Measurements from ENCODE around the gene SPATA32. TPM values are rescaled to one million over a fixed set of nuclear protein-coding genes. Genes with fewer than 3 reads are reported as not detected.
A peak's percentile ranks its signal among the peaks of the same experiment; 100 is the strongest.

The SPATA32 gene
- total RNA-seq, 1 donor: not detected

DNA sequence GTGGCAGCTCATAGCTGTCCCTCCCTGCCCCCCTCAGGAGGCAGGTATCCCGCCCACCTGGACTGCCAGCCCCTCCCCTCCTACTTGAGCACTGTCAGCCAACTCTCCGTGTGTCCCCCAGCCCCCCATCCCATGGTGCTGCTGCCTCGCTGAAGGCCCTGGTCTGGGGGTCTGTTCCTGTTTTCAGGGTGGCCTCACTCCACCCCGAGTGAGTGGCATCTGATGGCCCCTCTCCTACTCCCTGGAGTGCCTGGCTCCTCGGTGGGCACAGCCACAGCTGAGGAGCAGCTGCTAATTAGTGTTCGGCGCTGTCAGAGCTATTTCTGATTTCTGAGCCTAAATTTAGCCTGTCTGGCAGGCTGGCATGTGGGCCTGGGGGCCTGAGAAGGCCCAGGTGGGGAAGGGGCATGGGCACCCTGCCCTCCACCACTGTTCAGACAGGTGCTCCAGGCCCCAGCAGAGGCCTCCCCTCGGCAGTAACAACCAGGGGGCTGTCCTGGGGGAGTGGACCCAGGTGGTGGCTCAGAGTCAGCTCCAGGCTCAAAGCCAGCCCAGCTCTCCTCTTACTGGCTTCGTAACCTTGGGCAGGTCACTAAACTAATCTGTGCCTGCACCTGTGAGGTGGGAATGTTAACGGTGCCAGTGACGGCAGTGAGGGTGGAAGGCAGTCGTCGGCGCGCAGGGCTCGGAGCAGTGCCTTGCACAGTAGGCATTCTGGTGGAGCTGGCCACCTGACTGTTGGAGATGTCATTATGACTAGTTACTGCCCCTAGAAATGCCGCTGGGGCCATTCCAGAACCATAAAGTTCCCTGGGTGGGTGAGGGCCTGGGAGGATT lies 33.8 kb downstream of the SPATA32 start:
- peak; percentile 70 for DNase-seq (ENCODE audit: insufficient read length, low spot score, missing footprints)
- Histone ChIP-seq H4K20me1 (ENCODE audit: insufficient read depth, low read length) (no peaks in the 10 kb centered on the region), H3K9me3 (ENCODE audit: low read depth, low read length) (no peaks in the 10 kb centered on the region), H3K4me1 (ENCODE audit: insufficient read depth, low read length) (peaks cover 45% of the 10 kb centered on the region), H3K27me3 (ENCODE audit: insufficient read depth, low read length) (peaks cover 6% of the 10 kb centered on the region), H2AFZ (ENCODE audit: low read length) (peak overlapping the region; percentile 41), H3K4me3 (ENCODE audit: insufficient read depth, low read length) (peak overlapping the region; percentile 0), H3K27ac (ENCODE audit: low read depth, low read length) (peak overlapping the region; percentile 61), H3K36me3 (ENCODE audit: insufficient read depth, low read length) (no peaks in the 10 kb centered on the region), H3K79me2 (ENCODE audit: insufficient read depth, low read length) (no peaks in the 10 kb centered on the region), H3K4me2 (ENCODE audit: insufficient read depth, low read length) (peak overlapping the region; percentile 50)
- TF ChIP-seq, protein P1, sequence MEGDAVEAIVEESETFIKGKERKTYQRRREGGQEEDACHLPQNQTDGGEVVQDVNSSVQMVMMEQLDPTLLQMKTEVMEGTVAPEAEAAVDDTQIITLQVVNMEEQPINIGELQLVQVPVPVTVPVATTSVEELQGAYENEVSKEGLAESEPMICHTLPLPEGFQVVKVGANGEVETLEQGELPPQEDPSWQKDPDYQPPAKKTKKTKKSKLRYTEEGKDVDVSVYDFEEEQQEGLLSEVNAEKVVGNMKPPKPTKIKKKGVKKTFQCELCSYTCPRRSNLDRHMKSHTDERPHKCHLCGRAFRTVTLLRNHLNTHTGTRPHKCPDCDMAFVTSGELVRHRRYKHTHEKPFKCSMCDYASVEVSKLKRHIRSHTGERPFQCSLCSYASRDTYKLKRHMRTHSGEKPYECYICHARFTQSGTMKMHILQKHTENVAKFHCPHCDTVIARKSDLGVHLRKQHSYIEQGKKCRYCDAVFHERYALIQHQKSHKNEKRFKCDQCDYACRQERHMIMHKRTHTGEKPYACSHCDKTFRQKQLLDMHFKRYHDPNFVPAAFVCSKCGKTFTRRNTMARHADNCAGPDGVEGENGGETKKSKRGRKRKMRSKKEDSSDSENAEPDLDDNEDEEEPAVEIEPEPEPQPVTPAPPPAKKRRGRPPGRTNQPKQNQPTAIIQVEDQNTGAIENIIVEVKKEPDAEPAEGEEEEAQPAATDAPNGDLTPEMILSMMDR (IDR thresholded peaks at IDR 0.05; ENCODE audit: extremely low read depth, low read depth, low read length): no peak

DNA sequence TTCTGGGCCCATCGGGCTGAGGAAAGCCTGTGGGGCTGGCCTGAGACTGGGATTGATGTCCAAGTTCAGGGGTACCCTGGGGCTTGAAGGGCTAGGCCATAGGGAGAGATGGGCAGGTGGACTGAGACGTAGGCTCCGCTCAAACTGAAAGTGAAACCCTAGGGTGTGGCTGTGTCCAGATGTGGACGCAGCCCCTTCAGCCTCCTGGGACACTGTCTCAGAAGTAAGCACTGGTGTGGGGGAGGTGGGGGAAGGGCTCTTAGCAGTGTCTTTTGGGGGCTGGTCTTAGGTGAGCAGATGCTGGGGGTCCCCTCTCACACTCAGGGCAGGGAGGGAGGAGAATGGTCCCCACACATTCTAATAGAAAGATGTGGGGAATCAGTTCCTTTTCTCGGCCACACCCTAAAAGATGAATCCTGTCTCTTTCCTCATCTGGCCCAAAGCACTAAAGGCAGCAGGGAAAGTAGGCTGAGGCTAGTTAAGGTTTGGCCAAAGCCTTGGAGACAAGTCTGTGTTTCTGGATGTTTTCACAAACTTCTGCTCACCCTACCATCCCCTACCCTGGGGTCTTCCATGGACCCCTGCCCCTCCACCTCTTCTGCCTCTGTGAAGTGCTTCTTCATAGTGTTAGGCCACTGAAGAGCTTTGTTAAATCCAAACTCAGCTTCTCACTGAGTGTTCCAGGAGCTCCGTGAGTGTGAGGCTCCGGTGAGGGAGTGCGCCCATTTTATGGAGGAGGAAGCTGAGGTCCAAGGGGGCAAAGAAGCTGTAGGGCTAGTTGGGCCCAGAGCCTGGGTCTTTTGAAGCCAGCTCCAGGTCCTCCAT lies 34.6 kb downstream of the SPATA32 start:
- no peak overlapping the region for H3K4me2 ChIP-seq (ENCODE audit: insufficient read depth, low read length)
- no peak overlapping the region for H3K27ac ChIP-seq (ENCODE audit: low read depth, low read length)
- no peaks in the 10 kb centered on the region for H3K9me3 ChIP-seq (ENCODE audit: low read depth, low read length)
- H3K4me3 ChIP-seq (ENCODE audit: insufficient read depth, low read length): no peak overlapping the region
- H3K79me2 ChIP-seq (ENCODE audit: insufficient read depth, low read length): no peaks in the 10 kb centered on the region
- peaks cover 14% of the 10 kb centered on the region for H3K27me3 ChIP-seq (ENCODE audit: insufficient read depth, low read length)
- no peak overlapping the region for H2AFZ ChIP-seq (ENCODE audit: low read length)
- peaks cover 45% of the 10 kb centered on the region for H3K4me1 ChIP-seq (ENCODE audit: insufficient read depth, low read length)
- H3K36me3 ChIP-seq (ENCODE audit: insufficient read depth, low read length): no peaks in the 10 kb centered on the region
- DNase-seq (ENCODE audit: insufficient read length, low spot score, missing footprints): peak; percentile 59
- TF ChIP-seq, protein P1 (IDR thresholded peaks at IDR 0.05; ENCODE audit: extremely low read depth, low read depth, low read length): no peak
- H4K20me1 ChIP-seq (ENCODE audit: insufficient read depth, low read length): no peaks in the 10 kb centered on the region

- H4K20me1 ChIP-seq (ENCODE audit: insufficient read depth, low read length): no peaks in the 10 kb centered on the region
- H3K9me3 ChIP-seq (ENCODE audit: low read depth, low read length): no peaks in the 10 kb centered on the region
- TF ChIP-seq, protein P1 (IDR thresholded peaks at IDR 0.05; ENCODE audit: extremely low read depth, low read depth, low read length): no peak
- no peaks in the 10 kb centered on the region for H3K36me3 ChIP-seq (ENCODE audit: insufficient read depth, low read length)
- H3K27ac ChIP-seq (ENCODE audit: low read depth, low read length): no peak overlapping the region
- H2AFZ ChIP-seq (ENCODE audit: low read length): no peak overlapping the region
- H3K27me3 ChIP-seq (ENCODE audit: insufficient read depth, low read length): peaks cover 15% of the 10 kb centered on the region
- no peak overlapping the region for H3K4me3 ChIP-seq (ENCODE audit: insufficient read depth, low read length)
- H3K4me2 ChIP-seq (ENCODE audit: insufficient read depth, low read length): no peak overlapping the region
- H3K79me2 ChIP-seq (ENCODE audit: insufficient read depth, low read length): no peaks in the 10 kb centered on the region
- peak; percentile 43 for DNase-seq (ENCODE audit: insufficient read length, low spot score, missing footprints)
- peaks cover 45% of the 10 kb centered on the region for H3K4me1 ChIP-seq (ENCODE audit: insufficient read depth, low read length)
Measured at GRCh38 chr17:45226576-45226975, 35.3 kb downstream of the SPATA32 start.
